Activated naive CD4-positive, alpha-beta T cell treated with anti-CD3 and anti-CD28 coated beads for 36 hours (primary cell): ENCODE measurements around the gene AUTS2. TPM values are rescaled to one million over a fixed set of nuclear protein-coding genes. Genes with fewer than 3 reads are reported as not detected.

Experiments used
- CTCF ChIA-PET: fragments of 350-600 bp; sonication (Branson Sonifier 250); formaldehyde crosslinking; loops from one replicate; lab custom pipeline; 2021; ENCODE audit warnings: antibody characterized with exemption; lab: Charles Lee
- DNase-seq: peaks from one replicate; pipeline ENCODE4 v3.0.0-alpha.2; 2020
- H3K27ac Mint-ChIP-seq: one replicate; pipeline ENCODE4 v1.8.0; 2021; ENCODE audit warnings: mild to moderate bottlenecking, mixed read lengths
- H3K27me3 Mint-ChIP-seq: one replicate; pipeline ENCODE4 v1.8.0; 2021; ENCODE audit warnings: low read depth, mixed read lengths
- H3K36me3 Mint-ChIP-seq: one replicate; pipeline ENCODE4 v1.8.0; 2021; ENCODE audit warnings: low read depth, mixed read lengths
- H3K4me1 Mint-ChIP-seq: one replicate; pipeline ENCODE4 v1.8.0; 2021; ENCODE audit warnings: low read depth, mixed read lengths
- H3K4me3 Mint-ChIP-seq: one replicate; pipeline ENCODE4 v1.8.0; 2021; ENCODE audit warnings: mild to moderate bottlenecking, moderate library complexity, mixed read lengths
- H3K9me3 Mint-ChIP-seq: one replicate; pipeline ENCODE4 v1.8.0; 2021; ENCODE audit warnings: mixed read lengths
- intact Hi-C: fragments of 100-400 bp; cut with micrococcal nuclease; formaldehyde crosslinking; loops from one replicate; pipeline ENCODE4 v1.15.1; 2023
- total RNA-seq, 2 experiments: library from RNA; stranded (reverse); gene quantifications; one replicate each; pipeline ENCODE4 v1.2.3, GENCODE V29; 2021

The AUTS2 gene
- total RNA-seq, 2 experiments from 2014 or later: 0.79 to 1.1 TPM

DNA sequence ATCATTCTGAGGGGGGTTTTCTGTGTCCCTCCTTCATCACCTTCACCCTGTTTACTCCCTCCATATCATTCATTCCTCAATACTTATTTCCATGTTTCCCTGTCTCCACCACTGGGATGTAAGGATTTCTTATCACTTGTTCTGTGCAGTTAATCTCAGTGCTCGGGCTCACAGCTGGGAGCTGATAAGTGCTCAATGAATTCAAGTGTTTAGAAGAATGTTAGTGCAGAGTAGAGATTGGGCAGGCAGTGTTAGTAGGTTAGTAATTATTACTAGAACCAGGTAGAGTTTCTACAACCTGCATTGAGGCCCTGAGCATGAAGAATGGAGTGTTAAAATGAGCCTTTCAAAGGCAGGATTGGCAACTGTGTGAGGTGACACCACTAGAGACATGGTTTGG lies 458.1 kb downstream of the AUTS2 start:
- Mint-ChIP-seq H3K4me1 (no peaks in the 10 kb centered on the region), H3K27ac (no peak overlapping the region), H3K27me3 (no peaks in the 10 kb centered on the region), H3K4me3 (no peak overlapping the region), H3K9me3 (no peaks in the 10 kb centered on the region), H3K36me3 (no peaks in the 10 kb centered on the region)
- DNase-seq: no peak
- intact Hi-C loops: no loop called here
- CTCF ChIA-PET: no interaction called here

DNA sequence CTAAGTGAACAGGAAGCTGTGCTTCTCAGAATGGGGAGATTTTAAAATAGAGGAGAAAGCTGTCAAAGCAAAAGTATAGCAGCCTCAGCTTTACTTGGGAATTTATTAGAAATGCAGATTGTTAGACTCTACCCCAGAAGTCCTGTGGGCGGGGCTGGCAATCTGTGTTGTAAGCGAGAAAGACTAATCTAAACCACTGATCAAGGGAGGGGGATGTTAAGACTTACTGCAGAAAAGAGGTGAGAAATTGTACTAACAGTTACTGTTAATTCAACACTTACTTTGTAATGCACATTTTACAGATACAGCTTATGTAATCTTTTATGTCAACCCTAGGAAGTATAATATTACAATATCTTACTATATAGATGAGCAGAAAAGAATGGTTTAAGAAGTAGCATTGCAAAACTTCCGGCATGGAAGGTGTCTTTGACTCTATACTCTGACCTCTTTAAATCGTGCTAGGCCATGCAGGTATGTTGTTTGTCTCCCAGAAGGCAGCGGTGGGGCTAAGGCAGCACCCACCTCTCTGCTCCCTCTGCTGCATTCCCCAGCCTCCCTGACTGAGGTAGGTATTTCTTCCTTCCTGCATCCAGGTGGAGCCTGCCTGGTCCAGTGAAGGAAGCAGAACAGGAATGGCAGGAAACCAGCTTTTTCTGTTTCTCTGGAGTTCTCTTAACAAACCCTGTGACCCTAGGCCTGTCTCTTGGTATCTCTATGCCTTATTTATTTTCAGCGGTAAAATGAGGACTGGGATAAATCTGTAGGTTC lies 462.2 kb downstream of the AUTS2 start:
- no peak overlapping the region for H3K27ac Mint-ChIP-seq
- CTCF ChIA-PET: no interaction called here
- H3K36me3 Mint-ChIP-seq: no peaks in the 10 kb centered on the region
- H3K9me3 Mint-ChIP-seq: no peaks in the 10 kb centered on the region
- no peaks in the 10 kb centered on the region for H3K4me1 Mint-ChIP-seq
- no peak overlapping the region for H3K4me3 Mint-ChIP-seq
- no peak for DNase-seq
- intact Hi-C loops: no loop called here
- no peaks in the 10 kb centered on the region for H3K27me3 Mint-ChIP-seq

DNA sequence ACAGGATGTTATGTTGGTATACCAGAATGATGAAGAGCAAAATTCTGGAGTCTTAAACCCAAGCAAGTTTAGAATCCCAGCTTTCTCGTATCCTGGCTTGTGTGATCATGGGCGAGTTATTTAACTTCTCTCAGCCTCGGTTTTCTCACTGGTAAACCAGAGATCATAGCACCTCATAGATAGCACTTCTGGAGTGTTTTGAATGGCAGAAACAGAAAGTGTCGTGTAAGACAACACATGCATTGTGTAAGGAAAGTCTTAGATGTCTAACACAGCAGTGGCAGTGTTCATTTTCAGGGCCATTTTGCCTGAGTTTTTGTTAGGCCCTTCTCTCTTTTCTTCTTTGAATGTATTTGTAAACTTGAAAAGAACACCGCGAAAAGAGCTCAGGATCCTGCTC lies 465.1 kb downstream of the AUTS2 start:
- no peaks in the 10 kb centered on the region for H3K9me3 Mint-ChIP-seq
- no peak overlapping the region for H3K27ac Mint-ChIP-seq
- intact Hi-C loops: no loop called here
- no peaks in the 10 kb centered on the region for H3K36me3 Mint-ChIP-seq
- DNase-seq: no peak
- H3K4me3 Mint-ChIP-seq: no peak overlapping the region
- no peaks in the 10 kb centered on the region for H3K27me3 Mint-ChIP-seq
- CTCF ChIA-PET: no interaction called here
- H3K4me1 Mint-ChIP-seq: no peaks in the 10 kb centered on the region

DNA sequence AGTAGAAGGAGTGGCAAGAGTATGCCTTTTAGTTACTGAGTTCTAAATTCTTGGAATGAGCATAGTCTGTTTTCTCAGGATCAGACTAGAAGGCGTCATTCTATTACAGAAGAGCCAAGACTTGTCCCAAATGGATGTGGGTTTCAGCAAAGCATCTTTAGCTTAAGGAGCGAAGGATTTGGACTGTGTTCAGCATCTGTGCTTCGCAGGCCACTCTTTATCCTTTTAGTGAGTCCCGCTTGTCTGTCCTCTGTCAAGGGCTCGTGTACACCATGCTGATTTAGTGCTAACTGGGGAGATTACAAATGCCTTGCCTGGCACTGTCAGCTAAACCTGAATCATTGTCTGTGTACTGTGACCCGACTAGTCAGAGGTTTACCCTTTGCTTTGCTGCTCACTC lies 465.7 kb downstream of the AUTS2 start:
- DNase-seq: no peak
- no peaks in the 10 kb centered on the region for H3K36me3 Mint-ChIP-seq
- H3K9me3 Mint-ChIP-seq: no peaks in the 10 kb centered on the region
- no peaks in the 10 kb centered on the region for H3K27me3 Mint-ChIP-seq
- intact Hi-C loops: no loop called here
- no peak overlapping the region for H3K4me3 Mint-ChIP-seq
- no peaks in the 10 kb centered on the region for H3K4me1 Mint-ChIP-seq
- H3K27ac Mint-ChIP-seq: no peak overlapping the region
- CTCF ChIA-PET: no interaction called here

DNA sequence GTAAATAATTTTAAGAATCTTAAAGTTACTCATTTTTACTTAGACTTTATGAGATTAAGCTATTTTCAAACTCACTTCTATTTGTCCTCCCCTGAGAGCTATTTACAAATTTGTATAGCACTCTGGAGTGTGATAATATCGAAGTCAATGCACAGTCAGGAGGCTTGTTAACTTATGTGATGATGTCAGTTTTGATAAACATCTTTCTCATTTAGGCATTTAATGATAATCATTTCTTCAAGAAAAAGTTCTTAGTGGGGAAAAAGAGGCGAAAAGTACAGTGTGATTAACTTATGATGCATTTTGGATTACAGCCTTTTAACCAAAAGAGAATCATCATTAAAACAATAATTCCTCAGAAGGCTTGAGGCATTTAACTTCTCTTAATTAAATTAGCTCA lies 468.6 kb downstream of the AUTS2 start:
- Mint-ChIP-seq H3K9me3 (no peaks in the 10 kb centered on the region), H3K27ac (no peak overlapping the region), H3K4me3 (no peak overlapping the region), H3K4me1 (no peaks in the 10 kb centered on the region), H3K27me3 (no peaks in the 10 kb centered on the region), H3K36me3 (no peaks in the 10 kb centered on the region)
- no peak for DNase-seq
- CTCF ChIA-PET: no interaction called here
- intact Hi-C loops: no loop called here

DNA sequence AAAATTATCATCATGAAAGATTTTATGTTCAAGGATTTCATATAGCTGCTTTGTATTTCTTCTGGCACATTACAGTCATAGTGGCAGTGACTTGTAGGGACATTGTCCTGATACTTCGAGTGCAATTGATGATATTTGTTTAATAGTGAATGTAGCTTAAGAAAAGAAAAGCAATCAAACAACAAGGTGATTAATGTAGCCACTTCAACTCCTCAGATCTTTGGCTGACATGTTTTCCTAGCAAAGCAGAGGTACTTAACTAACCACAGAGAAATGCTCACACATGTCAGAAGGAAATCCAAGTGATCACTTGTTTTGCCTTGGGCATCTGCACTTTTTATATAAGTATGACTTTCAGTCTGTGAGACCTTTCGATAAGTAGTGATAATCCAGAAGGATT lies 470.3 kb downstream of the AUTS2 start:
- DNase-seq: no peak
- no peaks in the 10 kb centered on the region for H3K27me3 Mint-ChIP-seq
- no peaks in the 10 kb centered on the region for H3K36me3 Mint-ChIP-seq
- H3K4me1 Mint-ChIP-seq: no peaks in the 10 kb centered on the region
- no peak overlapping the region for H3K27ac Mint-ChIP-seq
- no peak overlapping the region for H3K4me3 Mint-ChIP-seq
- intact Hi-C loops: no loop called here
- CTCF ChIA-PET: no interaction called here
- H3K9me3 Mint-ChIP-seq: no peaks in the 10 kb centered on the region

DNA sequence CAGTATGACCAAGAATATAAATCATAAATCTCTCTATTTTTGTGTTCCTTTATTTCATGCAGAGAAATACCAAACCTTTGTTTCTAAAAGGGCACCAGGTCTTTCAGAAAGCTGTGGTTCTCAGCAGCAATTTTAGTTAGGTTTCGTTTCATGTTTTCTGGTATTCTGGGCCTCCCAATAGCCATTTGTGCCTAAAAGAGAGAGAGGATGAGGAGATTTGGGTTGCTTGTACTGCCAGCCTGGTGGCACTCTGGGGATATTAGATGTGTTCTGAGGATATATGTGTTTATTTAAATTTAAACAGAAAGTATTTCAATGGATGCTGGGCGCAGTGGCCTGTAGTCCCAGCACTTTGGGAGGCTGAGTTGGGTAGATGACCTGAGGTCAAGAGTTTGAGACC lies 471.7 kb downstream of the AUTS2 start:
- CTCF ChIA-PET: no interaction called here
- DNase-seq: no peak
- H3K27ac Mint-ChIP-seq: no peak overlapping the region
- no peaks in the 10 kb centered on the region for H3K36me3 Mint-ChIP-seq
- no peaks in the 10 kb centered on the region for H3K27me3 Mint-ChIP-seq
- no peak overlapping the region for H3K4me3 Mint-ChIP-seq
- H3K4me1 Mint-ChIP-seq: no peaks in the 10 kb centered on the region
- H3K9me3 Mint-ChIP-seq: no peaks in the 10 kb centered on the region
- intact Hi-C loops: no loop called here

DNA sequence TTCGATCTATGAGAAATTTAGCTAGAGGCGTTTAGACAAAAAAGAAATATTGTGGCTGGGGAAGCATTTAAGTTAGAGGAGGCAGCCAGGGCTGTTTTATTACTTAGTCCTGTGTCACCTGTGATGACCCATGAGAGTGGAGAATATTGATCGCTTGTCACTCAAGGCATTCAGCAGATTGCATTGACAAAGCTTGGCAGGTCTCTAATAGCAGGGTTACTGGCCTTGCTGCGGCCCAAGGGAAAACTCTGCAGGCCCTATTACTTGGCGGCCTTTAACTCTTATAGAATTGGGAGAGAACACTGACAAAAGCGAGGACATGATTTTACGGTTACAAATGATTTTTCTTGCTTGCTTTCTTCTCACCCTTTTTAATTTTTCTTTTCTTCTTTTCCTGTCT lies 473.5 kb downstream of the AUTS2 start:
- H3K4me3 Mint-ChIP-seq: no peak overlapping the region
- no peaks in the 10 kb centered on the region for H3K9me3 Mint-ChIP-seq
- no peaks in the 10 kb centered on the region for H3K27me3 Mint-ChIP-seq
- H3K36me3 Mint-ChIP-seq: no peaks in the 10 kb centered on the region
- CTCF ChIA-PET: interaction anchor here (0.8 kb wide), 1 partner anchor 31 kb away, joined by 3 read pairs; no protein-coding TSS in a partner anchor
- intact Hi-C loops: no loop called here
- H3K4me1 Mint-ChIP-seq: no peaks in the 10 kb centered on the region
- no peak overlapping the region for H3K27ac Mint-ChIP-seq
- no peak for DNase-seq

DNA sequence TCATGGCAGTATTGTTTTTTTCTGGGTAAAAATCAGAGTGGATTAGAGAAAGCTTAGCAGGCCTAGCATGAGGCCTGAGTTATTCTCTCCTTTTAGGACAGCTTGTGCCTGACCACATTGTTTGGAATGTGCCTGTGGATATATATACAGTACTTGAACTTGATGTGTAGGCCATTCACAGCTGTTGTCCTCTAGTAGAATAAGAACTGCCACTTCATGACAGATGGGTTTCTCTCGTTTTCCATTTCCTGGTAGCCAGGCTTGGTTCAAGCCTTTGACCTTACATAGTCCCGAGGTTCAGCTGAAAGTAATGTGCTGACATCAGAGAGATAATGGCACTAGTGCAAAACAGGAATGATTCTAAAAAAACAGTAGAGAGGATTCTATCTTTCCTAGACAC lies 473.9 kb downstream of the AUTS2 start:
- Mint-ChIP-seq H3K4me1 (no peaks in the 10 kb centered on the region), H3K27ac (no peak overlapping the region), H3K27me3 (no peaks in the 10 kb centered on the region), H3K4me3 (no peak overlapping the region), H3K36me3 (no peaks in the 10 kb centered on the region), H3K9me3 (peaks cover 2% of the 10 kb centered on the region)
- no peak for DNase-seq
- intact Hi-C loops: no loop called here
- CTCF ChIA-PET: interaction anchor here (0.8 kb wide), 1 partner anchor 32 kb away, joined by 3 read pairs; no protein-coding TSS in a partner anchor

DNA sequence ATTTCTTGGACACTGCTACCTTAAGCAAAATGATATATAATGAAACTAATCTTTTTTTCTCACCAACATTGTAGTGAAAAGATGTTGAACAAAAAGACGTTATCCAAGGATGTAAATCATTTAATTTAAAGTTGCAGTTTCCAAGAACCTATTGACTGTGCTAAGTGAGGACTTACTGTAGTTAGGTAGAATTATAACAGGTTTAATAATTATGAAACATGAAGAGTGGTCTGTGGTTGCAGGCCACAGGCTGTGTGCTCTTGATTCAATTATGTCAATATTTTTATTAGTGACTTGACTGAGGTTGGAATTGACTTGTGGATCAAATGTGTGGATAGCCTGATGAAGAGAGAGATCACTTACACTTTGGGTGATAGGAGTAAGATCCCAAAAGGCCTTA lies 478.1 kb downstream of the AUTS2 start:
- intact Hi-C loops: no loop called here
- CTCF ChIA-PET: no interaction called here
- no peak for DNase-seq
- peaks cover 4% of the 10 kb centered on the region for H3K9me3 Mint-ChIP-seq
- H3K27ac Mint-ChIP-seq: no peak overlapping the region
- no peak overlapping the region for H3K4me3 Mint-ChIP-seq
- no peaks in the 10 kb centered on the region for H3K4me1 Mint-ChIP-seq
- H3K27me3 Mint-ChIP-seq: no peaks in the 10 kb centered on the region
- no peaks in the 10 kb centered on the region for H3K36me3 Mint-ChIP-seq

DNA sequence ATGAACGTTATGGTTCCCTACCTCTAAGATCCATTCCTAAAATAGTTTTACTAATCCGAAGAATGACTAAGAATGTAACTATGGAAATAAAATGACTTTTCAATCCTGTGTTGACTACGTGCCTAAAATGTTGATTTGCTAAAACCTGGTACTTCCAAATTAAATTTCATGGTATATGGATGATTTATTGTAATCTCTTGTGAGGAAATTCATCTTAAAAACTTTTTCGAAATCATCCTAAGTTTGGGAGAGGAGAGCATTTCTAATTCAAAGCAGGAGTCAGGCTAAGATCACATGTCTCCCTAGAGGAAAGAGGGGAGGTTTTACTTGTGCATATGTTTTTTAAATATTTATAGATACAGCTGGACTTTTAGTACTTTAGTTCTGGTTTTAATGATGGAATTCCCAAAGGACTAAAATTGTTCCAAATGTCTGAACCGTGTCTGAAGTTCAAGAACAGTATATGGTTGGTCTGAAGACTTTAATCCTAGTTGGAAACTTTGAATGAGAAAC lies 483.9 kb downstream of the AUTS2 start:
- CTCF ChIA-PET: no interaction called here
- no peak overlapping the region for H3K4me3 Mint-ChIP-seq
- H3K9me3 Mint-ChIP-seq: peaks cover 4% of the 10 kb centered on the region
- no peaks in the 10 kb centered on the region for H3K4me1 Mint-ChIP-seq
- intact Hi-C loops: no loop called here
- no peaks in the 10 kb centered on the region for H3K36me3 Mint-ChIP-seq
- H3K27ac Mint-ChIP-seq: no peak overlapping the region
- no peaks in the 10 kb centered on the region for H3K27me3 Mint-ChIP-seq
- DNase-seq: no peak

DNA sequence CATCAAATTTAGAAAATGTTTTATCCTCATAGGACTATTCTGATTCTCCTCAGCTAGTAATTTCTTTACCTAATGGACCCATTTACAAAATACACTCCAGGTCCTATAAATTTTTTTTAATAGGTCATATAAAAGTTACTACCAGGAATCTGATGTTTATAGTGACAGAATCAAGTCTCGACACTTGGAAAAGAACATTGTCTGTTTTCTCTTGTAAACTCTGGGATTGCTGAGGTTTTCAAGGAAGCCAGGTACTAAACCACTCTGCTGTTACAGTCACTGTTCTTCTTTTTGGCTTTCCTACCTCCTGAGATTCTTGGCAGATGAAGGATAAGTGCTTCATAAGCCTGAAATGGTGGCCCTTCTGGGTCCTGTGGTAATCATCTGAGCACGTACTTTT lies 493.1 kb downstream of the AUTS2 start:
- Mint-ChIP-seq H3K4me3 (no peak overlapping the region), H3K27me3 (no peaks in the 10 kb centered on the region), H3K27ac (no peak overlapping the region), H3K36me3 (no peaks in the 10 kb centered on the region), H3K9me3 (peaks cover 2% of the 10 kb centered on the region), H3K4me1 (no peaks in the 10 kb centered on the region)
- CTCF ChIA-PET: no interaction called here
- DNase-seq: no peak
- intact Hi-C loops: no loop called here
